DMS53 treated with DMSO at 0.1 percent for 48 hours (cell line): ENCODE results near the gene DLAT.
"Not testable (repeated sequence)": the region's sequence is repeated elsewhere in the genome, so short reads cannot be mapped to it uniquely, and the experiment has no call there.

Experiments
- DNase-seq: peaks from one replicate; lab custom pipeline; 2025; ENCODE audit not compliant: unreplicated experiment; lab: John Stamatoyannopoulos, UW

DLAT gene

DNA sequence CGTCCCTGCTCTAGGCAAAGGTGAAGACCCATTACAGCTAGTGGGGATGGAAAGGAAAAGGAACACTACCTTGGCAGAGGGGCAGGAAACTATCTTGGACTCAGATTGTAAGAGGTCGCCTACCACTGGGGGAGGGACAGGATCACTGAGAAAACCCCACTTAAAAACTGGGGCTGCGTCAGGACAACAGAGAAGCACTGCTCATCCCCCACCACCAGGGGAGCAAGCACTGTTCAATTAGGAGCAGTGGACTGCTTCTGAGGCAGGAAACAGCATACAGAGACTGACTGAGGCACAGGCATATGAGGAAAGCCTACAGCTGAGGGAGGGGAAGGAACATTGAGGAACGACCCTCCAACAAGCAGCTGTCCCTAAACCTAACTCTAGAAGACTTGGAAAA lies 20.8 kb upstream of the DLAT start:
- no peak for DNase-seq

DNA sequence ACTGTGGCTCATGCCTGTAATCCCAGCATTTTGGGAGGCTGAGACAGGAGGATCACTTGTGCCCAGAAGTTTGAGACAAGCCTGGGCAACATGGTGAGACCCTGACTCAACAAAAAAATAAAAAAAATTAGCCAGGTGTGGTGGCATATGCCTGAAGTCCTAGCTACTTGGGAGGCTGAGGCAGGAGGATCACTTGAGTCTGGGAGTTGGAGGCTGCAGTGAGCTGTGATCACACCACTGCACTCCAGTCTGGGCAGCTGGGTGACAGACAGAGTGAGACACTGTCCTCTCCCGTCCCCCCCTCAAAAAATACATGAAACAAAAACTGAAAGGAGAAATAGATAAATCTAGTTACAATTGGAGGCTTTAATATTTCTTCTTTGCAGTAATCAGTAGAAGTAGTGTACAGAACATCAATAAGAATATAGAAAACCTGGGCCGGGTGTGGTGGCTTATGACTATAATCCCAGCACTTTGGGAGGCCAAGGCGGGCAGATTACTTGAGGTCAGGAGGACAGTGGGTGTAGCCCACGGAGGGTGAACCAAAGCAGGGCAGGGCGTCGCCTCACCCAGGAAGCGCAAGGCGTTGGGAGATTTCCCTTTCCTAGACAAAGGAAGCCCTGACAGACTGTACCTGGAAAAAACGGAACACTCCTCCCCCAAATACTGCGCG lies 19.6 kb upstream of the DLAT start:
- no peak for DNase-seq

DNA sequence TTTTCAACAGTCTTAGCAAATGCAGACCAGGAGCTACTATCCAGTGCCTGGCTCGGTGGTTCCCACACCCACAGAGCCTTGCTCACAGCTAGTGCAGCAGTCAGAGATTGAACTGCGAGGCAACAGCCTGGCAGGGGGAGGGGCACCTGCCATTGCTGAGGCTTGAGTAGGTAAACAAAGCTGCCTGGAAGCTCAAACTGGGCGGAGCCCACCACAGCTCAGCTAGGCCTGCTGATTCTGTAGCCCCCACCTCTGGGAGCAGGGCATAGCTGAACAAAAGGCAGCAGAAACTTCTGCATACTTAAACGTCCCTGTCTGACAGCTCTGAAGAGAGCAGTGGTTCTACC lies 19.1 kb upstream of the DLAT start:
- not testable (repeated sequence) for DNase-seq

DNA sequence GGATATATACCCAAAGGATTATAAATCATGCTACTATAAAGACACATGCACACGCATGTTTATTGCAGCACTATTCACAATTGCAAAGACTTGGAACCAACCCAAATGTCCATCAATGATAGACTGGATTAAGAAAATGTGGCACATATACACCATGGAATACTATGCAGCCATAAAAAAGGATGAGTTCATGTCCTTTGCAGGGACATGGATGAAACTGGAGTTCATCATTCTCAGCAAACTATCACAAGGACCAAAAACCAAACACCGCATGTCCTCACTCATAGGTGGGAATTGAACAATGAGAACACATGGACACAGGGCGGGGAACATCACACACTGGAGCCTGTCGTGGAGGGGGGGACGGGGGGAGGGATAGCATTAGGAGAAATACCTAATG lies 13.8 kb upstream of the DLAT start:
- DNase-seq, result not testable (repeated sequence)

DNA sequence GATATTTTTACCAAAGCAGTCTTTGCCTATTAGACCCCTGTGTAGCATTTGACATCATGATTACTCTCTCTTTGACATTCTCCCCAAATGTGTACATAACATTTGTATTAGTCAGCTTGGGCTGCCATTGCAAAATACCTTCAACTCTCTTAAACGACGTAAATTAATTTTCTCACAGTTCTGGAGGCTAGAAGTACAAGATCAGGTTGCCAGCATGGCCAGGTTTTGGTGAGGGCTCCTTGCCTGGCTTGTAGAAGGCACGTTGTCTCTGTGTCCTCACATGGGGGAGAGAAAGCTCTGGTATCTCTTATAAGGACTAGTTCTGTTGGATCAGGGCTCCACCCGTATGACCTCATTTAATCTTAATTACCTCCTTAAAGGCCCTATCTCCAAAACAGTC lies 12.3 kb upstream of the DLAT start:
- no peak for DNase-seq

- no peak for DNase-seq
Measured at GRCh38 chr11:112013497-112014164, 11.6 kb upstream of the DLAT start.

DNA sequence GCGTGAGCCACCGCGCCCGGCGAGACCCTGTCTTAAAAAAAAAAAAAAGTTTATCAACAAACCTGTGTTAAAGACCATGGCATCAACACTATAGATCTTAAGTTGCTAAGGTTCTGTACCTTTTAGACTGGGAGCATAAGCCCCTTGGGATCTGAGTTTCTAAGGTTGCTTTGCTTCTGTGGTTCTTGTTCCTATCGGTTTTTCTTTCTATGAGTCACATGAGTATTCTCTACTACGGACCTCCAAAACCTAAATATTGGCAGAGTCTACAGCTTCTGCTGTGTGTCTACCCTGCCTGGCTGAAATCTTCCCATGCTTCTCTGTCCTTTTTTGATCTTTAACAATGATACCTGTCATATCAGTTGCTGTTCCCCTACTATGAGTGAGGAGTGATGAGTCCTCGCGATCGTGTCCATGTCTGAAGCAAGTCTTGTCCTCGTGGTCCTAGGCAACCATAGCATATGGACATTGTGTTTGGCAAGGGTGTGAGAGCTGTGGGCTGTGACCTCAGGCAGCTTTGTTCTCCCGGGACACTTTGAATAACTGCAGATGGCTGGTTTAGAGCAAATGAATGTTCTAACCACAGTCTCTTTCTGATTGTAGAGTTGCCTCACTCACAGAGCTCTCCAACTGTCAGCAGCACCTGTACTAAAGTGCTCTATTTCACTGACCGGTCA lies 9.0 kb upstream of the DLAT start:
- no peak for DNase-seq

GRCh38 chr11:112016765-112017376 lies 8.3 kb upstream of the DLAT start:
- DNase-seq, result no peak

- DNase-seq, result no peak
Measured at GRCh38 chr11:112017538-112017937, 7.7 kb upstream of the DLAT start.

- DNase-seq, result no peak
Measured at GRCh38 chr11:112019066-112019465, 6.1 kb upstream of the DLAT start.

DNA sequence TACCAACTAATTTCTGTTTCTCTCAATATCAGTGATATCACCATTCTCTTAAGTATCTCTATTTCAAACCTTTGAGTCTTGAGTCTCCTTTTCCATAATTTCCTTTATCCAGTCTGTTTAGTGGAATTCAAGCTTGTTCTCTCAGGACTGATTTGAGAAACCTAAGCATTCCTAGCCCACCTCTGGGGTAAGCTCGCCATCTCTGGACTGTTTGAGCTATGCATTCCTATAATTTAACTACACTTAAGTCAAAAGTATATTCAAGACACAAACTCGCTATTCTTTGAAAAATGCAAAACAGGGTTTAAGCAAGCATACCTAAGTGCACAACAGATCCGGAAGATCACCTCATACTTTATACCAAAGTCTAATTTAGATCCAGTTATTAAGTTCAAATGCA lies 2.1 kb upstream of the DLAT start:
- DNase-seq, result no peak

- no peak for DNase-seq
Measured at GRCh38 chr11:112024178-112024772, 933 bp upstream of the DLAT start.

DNA sequence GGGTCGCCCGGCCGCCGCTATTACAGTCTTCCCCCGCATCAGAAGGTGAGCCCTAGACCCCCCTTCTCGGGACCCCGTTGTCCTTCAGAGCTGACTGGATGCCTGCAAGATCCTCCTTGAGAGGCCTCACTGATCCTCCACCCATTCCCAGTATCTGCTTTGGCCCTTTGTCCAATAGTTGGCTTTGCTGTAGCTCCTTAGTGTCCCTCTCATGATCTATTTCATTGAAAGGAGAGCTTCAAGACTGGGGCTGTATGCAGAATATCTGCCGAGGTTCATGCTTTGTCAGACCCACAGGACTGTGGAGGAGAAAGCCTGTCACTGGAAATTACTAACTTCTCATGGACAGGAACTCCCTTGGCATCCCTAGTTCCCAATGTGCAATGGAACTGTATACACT lies 499 bp downstream of the DLAT start:
- peak; percentile 8 for DNase-seq

GRCh38 chr11:112026784-112027410 lies 1.7 kb downstream of the DLAT start:
- DNase-seq, result not testable (repeated sequence)

- DNase-seq, result no peak
Measured at GRCh38 chr11:112029460-112029859, 4.3 kb downstream of the DLAT start.

DNA sequence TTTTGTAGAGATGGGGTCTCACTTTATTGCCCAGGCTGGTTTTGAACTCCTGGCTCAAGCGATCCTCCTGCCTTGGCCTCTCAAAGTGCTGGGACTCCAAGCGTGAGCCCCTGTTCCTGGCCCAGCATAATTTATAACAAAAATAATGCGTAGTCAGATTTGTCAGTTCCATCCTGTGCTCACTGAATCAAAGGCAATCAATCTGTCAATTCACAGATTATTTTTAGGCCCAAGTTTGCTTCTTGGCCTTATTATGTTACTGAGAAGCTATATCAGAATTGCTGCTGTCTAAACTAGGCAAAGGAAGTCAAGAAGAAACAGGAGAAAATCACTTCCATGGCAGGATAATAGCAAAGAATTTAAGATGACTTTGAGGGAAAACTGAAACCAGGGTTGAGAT lies 8.7 kb downstream of the DLAT start:
- DNase-seq, result no peak

GRCh38 chr11:112037527-112037926 lies 12.3 kb downstream of the DLAT start:
- DNase-seq, result no peak

- DNase-seq, result no peak
Measured at GRCh38 chr11:112042161-112042960, 17.2 kb downstream of the DLAT start.

DNA sequence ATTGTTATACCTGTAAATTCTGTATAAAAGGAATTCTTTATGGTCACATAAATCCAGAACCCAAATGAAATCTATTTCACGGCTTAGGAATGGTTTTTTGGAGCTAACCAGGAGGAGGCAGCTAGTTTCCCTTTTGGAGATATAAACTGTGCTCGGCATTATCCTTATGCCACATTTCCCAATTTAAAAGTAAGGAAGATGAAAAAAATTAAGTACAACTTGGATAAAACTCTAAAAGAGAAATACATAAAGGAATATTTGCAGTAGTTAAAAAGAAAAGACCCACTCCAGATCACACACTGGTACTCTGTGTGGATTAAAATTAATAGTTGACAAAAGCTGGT lies 17.7 kb downstream of the DLAT start:
- DNase-seq, result no peak

- DNase-seq, result no peak
Measured at GRCh38 chr11:112044961-112045360, 19.8 kb downstream of the DLAT start.
